GM10248 (cell line): ENCODE measurements around the gene STX16.

Experiments used
- CTCF ChIA-PET: fragments of 300-600 bp; sonication (Branson Sonifier 250); formaldehyde crosslinking; extraction: SDS; loops from one replicate; lab custom pipeline; 2021; ENCODE audit warnings: antibody characterized with exemption; lab: Yijun Ruan, JAX
- POLR2A ChIA-PET: fragments of 350-650 bp; sonication (Branson Sonifier 250); formaldehyde crosslinking; extraction: SDS; loops from one replicate; lab custom pipeline; 2020; ENCODE audit warnings: antibody characterized with exemption; lab: Yijun Ruan, JAX
- DNase-seq: peaks from one replicate; pipeline ENCODE4 v3.0.0; 2012; ENCODE audit errors: extremely low spot score
- CTCF ChIP-seq: IDR thresholded peaks from 2 replicates; pipeline ENCODE4 v1.5.1; 2012; ENCODE audit warnings: mild to moderate bottlenecking, low read depth; ENCODE audit errors: extremely low read depth, missing control alignments, control extremely low read depth

The STX16 gene

GRCh38 chr20:58716476-58717277 lies 65.6 kb downstream of the STX16 start:
- CTCF ChIA-PET: no interaction called here
- POLR2A ChIA-PET: no interaction called here

DNA sequence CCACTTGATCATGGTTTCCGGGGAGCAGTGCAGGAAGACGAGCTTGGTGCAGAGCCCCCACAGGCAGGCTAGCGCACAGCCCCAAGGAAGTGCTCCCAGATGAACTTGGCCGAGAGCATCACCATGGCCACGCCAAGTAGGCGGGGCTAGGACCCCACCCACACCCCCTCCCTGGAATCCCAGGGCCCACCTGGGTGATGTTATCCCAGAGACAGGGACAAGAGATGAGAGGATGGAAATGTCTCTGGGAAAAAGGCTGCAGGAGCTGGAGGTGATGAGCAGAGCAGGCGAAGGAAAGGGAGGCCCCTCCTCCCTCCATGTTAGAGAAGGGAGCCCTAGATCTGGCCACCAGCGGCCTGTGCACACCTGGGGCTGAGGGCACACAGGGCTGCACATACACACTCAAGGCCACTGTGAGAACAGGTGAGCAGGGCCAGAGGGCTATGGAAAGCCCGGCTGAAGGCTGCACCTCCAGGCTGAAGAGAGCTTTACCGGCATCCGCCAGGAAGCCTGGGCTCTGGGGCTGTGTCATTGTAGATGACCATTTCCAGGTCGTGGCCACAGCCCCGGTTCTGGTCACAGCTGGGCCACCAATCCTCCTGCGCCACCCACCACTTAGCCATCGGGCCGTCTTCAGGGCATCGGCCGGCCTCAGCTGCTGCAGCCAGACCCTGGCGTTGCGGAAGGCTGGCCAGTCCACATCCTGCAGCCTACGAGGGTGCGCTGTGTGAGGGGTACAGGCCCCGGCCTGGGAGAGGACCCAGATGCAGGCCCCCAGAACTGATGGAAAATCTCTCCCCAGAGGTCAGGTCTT lies 66.4 kb downstream of the STX16 start:
- CTCF ChIA-PET: no interaction called here
- POLR2A ChIA-PET: no interaction called here

More at GRCh38 chr20:58716476-58717277, 65.6 kb downstream of the STX16 start:
- no peak for TF ChIP-seq CTCF
- peak; percentile 12 for DNase-seq

DNA sequence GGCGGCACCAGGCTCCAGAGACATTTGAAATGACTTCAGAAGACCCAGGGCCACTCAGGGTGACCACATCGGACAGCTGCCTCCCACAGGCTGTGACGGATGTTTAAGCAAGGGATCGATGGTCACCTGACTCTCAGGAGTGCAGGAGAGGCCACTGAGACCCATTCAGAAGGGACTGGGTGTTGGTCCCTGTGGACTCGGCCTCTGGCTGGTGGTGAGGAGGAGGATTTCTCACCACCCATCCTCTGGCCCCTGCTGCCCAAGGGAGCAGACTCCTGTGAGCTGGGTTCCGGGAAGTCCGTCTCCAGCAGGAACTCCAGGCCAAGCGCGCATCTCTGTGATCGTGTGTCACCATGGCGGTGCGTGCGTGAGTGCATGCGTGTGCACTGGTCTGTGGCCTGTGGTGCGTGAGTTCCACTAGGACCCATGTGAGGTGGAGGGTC lies 67.1 kb downstream of the STX16 start:
- TF ChIP-seq CTCF: no peak
- CTCF ChIA-PET: no interaction called here
- DNase-seq: peak; percentile 9
- POLR2A ChIA-PET: no interaction called here

More for the DNA sequence above, 66.4 kb downstream of the STX16 start:
- no peak for TF ChIP-seq CTCF
- peak; percentile 6 for DNase-seq

DNA sequence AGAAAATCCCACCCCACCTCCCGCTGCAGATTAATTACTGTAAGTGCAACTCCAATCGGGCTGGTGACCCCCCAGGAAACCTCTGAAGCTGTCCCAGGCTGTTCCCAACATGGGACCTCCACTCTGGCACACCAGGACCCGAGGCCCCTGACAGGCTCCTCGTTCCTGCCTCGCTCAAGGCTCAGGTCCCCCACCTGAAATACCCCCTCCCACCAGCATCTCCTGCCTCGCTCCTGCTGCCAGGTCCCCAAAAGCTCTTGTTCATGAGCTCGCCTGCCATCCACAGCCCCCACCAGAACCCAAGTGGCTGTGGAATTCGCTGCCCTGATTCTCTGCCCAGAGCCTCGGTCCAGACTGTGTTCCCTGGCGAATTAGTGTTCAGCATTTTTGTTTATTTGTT lies 67.6 kb downstream of the STX16 start:
- no peak for DNase-seq
- TF ChIP-seq CTCF: no peak
- ChIA-PET POLR2A (no interaction called here), CTCF (no interaction called here)

DNA sequence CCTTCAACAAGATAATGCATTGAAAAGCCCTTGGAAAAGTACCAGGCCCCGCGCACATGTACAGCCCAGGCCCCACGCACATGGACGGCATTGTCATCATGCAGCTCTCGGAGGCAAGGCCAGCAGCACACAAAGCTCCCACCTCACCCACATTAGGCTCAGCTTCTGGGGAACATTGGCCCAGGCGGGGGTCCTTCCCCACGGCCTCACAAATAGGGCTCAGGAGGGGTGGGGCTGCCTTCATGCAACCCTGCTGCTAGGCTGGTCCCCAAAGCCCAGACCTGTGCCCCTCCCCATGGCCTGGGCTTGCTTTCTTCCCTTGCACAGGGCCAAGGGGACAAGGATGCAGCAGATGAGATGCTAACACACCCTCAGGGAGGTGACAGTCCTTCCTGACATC lies 68.2 kb downstream of the STX16 start:
- ChIA-PET POLR2A (no interaction called here), CTCF (no interaction called here)
- DNase-seq: peak; percentile 8
- no peak for TF ChIP-seq CTCF

GRCh38 chr20:58719971-58720371 lies 68.9 kb downstream of the STX16 start:
- POLR2A ChIA-PET: no interaction called here
- DNase-seq: peak; percentile 11
- CTCF ChIA-PET: no interaction called here
- no peak for TF ChIP-seq CTCF
